BJ (cell line): ENCODE measurements around the gene TNNT3. TPM values are rescaled to one million over a fixed set of nuclear protein-coding genes. Genes with fewer than 3 reads are reported as not detected.

Experiments
- CTCF ChIA-PET: fragments of 350-600 bp; formaldehyde crosslinking; extraction: SDS; loops from one replicate; lab custom pipeline; 2021; ENCODE audit warnings: antibody characterized with exemption, inconsistent platforms; lab: Yijun Ruan, JAX
- POLR2A ChIA-PET: fragments of 300-600 bp; sonication (Branson Sonifier 250); formaldehyde crosslinking; extraction: SDS; loops from one replicate; lab custom pipeline; 2021; ENCODE audit warnings: antibody characterized with exemption; lab: Charles Lee
- DNase-seq: peaks from one replicate; pipeline ENCODE4 v3.0.0-alpha.2; 2011; ENCODE audit warnings: low read depth
- H3K27me3 ChIP-seq: 2 replicates; pipeline ENCODE4 v1.6.0; 2011; ENCODE audit warnings: low read length; ENCODE audit not compliant: control insufficient read depth, insufficient read depth
- H3K36me3 ChIP-seq: 2 replicates; pipeline ENCODE4 v1.5.1; 2011; ENCODE audit warnings: low read length; ENCODE audit not compliant: control insufficient read depth, insufficient read depth
- H3K4me3 ChIP-seq: 2 replicates; pipeline ENCODE4 v1.5.1; 2011; ENCODE audit warnings: low read depth, mild to moderate bottlenecking, control low read depth, low read length
- polyA plus RNA-seq: library from polyadenylated mRNA; depleted of rRNA; stranded (reverse); fragments of >200 nt; gene quantifications from 2 replicates; pipeline ENCODE4 v1.2.3, GENCODE V29; 2011; rRNA removed
- TF ChIP-seq, protein P1 (sequence below): IDR thresholded peaks from 2 replicates; pipeline ENCODE4 v1.5.1; 2011; ENCODE audit warnings: low read depth, mild to moderate bottlenecking, control low read depth, inconsistent platforms, low read length, moderate library complexity; ENCODE audit not compliant: insufficient read depth

Gene TNNT3
- polyA plus RNA-seq, 1 experiment, result not detected

DNA sequence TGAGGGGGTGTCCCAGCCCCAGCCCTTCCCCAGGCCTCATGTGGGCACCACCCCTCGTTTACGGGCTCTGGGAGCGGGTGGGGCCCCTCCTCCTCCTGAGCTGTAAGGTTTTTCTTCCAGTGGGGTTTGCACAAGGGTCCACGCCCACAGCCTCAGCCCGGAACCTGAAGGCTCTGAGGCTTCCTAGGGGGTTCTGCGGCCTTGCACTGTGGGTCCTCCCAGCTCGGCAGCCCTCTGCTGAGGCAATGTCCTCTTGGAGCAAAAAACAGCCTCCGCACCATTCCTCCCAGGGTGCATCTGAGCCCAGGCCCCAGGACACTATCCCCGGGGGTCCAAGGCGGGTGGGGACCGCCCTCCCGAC is 64.1 kb downstream of the TNNT3 start:
- ChIA-PET POLR2A (no interaction called here), CTCF (interaction anchor here (1.1 to 1.4 kb wide), 2 partner anchors 14 to 101 kb away, joined by 3 to 4 read pairs; partner anchors contain the start of gene H19)
- no peak for DNase-seq
- Histone ChIP-seq H3K4me3 (no peak overlapping the region), H3K36me3 (no peaks in the 10 kb centered on the region), H3K27me3 (no peaks in the 10 kb centered on the region)
- TF ChIP-seq, protein P1, sequence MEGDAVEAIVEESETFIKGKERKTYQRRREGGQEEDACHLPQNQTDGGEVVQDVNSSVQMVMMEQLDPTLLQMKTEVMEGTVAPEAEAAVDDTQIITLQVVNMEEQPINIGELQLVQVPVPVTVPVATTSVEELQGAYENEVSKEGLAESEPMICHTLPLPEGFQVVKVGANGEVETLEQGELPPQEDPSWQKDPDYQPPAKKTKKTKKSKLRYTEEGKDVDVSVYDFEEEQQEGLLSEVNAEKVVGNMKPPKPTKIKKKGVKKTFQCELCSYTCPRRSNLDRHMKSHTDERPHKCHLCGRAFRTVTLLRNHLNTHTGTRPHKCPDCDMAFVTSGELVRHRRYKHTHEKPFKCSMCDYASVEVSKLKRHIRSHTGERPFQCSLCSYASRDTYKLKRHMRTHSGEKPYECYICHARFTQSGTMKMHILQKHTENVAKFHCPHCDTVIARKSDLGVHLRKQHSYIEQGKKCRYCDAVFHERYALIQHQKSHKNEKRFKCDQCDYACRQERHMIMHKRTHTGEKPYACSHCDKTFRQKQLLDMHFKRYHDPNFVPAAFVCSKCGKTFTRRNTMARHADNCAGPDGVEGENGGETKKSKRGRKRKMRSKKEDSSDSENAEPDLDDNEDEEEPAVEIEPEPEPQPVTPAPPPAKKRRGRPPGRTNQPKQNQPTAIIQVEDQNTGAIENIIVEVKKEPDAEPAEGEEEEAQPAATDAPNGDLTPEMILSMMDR, result no peak

DNA sequence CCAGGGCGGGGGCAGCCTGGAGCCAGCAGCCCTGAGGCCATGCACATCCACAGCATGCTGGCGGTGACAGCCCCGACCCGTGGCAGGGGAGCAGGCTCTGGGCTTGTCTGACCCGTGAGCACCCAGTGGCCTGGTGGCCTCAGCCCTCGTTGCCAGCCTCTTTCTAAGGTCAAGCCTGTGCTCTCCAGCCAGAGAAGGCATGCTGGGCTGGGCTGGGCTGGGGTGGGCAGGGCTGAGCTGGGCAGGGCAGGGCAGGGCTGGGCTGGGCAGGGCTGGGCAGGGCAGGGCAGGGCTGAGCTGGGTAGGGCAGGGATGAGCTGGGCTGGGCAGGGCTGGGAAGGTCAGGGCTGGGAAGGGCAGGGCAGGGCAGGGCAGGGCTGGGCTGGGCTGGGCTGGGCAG is 67.5 kb downstream of the TNNT3 start:
- H3K36me3 ChIP-seq, result no peaks in the 10 kb centered on the region
- H3K27me3 ChIP-seq, result no peaks in the 10 kb centered on the region
- POLR2A ChIA-PET, result no interaction called here
- no peak for DNase-seq
- TF ChIP-seq, protein P1, result no peak
- H3K4me3 ChIP-seq, result no peak overlapping the region
- CTCF ChIA-PET, result interaction anchor here (1.0 kb wide), 1 partner anchor 165 kb away, joined by 5 read pairs; no protein-coding TSS in a partner anchor

DNA sequence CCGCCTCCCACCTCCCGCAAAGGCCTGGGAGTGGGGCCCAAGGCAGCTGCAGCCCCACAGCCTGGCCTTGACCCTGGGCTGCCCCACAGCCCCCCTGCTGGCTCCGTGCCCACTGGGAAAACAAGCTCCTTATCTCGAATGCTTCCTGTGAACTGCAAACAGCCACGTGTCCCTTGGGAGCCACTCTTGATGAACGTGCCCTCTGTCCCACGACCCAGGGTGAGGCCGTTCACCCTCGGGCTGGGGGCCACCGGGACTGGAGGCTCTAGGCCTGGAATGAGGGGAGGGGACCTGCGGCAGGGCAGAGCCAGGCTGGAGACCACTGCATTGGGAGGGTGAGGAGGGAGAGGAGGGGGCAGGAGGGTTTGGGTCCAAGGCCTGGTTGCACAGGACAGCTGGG is 68.7 kb downstream of the TNNT3 start:
- TF ChIP-seq, protein P1, result no peak
- CTCF ChIA-PET, result no interaction called here
- POLR2A ChIA-PET, result no interaction called here
- Histone ChIP-seq H3K27me3 (no peaks in the 10 kb centered on the region), H3K36me3 (no peaks in the 10 kb centered on the region), H3K4me3 (no peak overlapping the region)
- no peak for DNase-seq

Other genes starting within 250 kb of the TNNT3 start
- not detected in 2 replicates for gene KRTAP5-6, start 222.5 kb upstream of the TNNT3 start, polyA plus RNA-seq
- gene IFITM10, start 169.1 kb upstream of the TNNT3 start, polyA plus RNA-seq, result 0.06 and 0.22 TPM in 2 replicates
- 89.9 and 206 TPM in 2 replicates for gene CTSD, start 155.8 kb upstream of the TNNT3 start, polyA plus RNA-seq
- not detected in 2 replicates for gene SYT8, start 84.7 kb upstream of the TNNT3 start, polyA plus RNA-seq
- not detected in 2 replicates for gene TNNI2, start 80.7 kb upstream of the TNNT3 start, polyA plus RNA-seq
- gene LSP1, start 66.6 kb upstream of the TNNT3 start, polyA plus RNA-seq, result not detected in 2 replicates
- not detected in 2 replicates for gene PRR33, start 27.8 kb upstream of the TNNT3 start, polyA plus RNA-seq
- 39.8 and 43.5 TPM in 2 replicates for gene MRPL23, start 27.6 kb downstream of the TNNT3 start, polyA plus RNA-seq
- 1.7 and 1.9 TPM in 2 replicates for gene H19, start 78.1 kb downstream of the TNNT3 start, polyA plus RNA-seq
- gene IGF2, start 219.7 kb downstream of the TNNT3 start, polyA plus RNA-seq, result 20.3 and 20.4 TPM in 2 replicates
- not detected in 2 replicates for gene INS, start 241.5 kb downstream of the TNNT3 start, polyA plus RNA-seq